Activated B cell treated with CpG ODN at 0.5 μM for 24 hours (primary cell): ENCODE results near the gene ARPIN. TPM values are rescaled to one million over a fixed set of nuclear protein-coding genes. Genes with fewer than 3 reads are reported as not detected.
"Not testable (repeated sequence)": the region's sequence is repeated elsewhere in the genome, so short reads cannot be mapped to it uniquely, and the experiment has no call there.

ENCODE experiments used
- ATAC-seq: fragments of 200-7000 bp; cut with Tn5 transposase; one replicate; pipeline ENCODE4 v1.10.0; 2021; ENCODE audit warnings: low read depth, mild to moderate bottlenecking, moderate library complexity
- CTCF ChIA-PET: fragments of 350-600 bp; sonication (Branson Sonifier 250); formaldehyde crosslinking; loops from one replicate; lab custom pipeline; 2021; ENCODE audit warnings: antibody characterized with exemption; lab: Charles Lee
- POLR2A ChIA-PET: fragments of 350-600 bp; sonication (Branson Sonifier 250); formaldehyde crosslinking; loops from one replicate; lab custom pipeline; 2021; ENCODE audit warnings: antibody characterized with exemption; lab: Charles Lee
- DNase-seq: peaks from one replicate; pipeline ENCODE4 v3.0.0; 2022
- H3K27ac Mint-ChIP-seq: one replicate; pipeline ENCODE4 v1.8.0; 2020; ENCODE audit warnings: mixed read lengths
- H3K27me3 Mint-ChIP-seq: one replicate; pipeline ENCODE4 v1.8.0; 2021; ENCODE audit warnings: mixed read lengths
- H3K36me3 Mint-ChIP-seq: one replicate; pipeline ENCODE4 v1.8.0; 2021; ENCODE audit warnings: low read depth, mixed read lengths
- H3K4me1 Mint-ChIP-seq: one replicate; pipeline ENCODE4 v1.8.0; 2021; ENCODE audit warnings: mixed read lengths
- H3K4me3 Mint-ChIP-seq: one replicate; pipeline ENCODE4 v1.8.0; 2020; ENCODE audit warnings: mild to moderate bottlenecking, mixed read lengths
- H3K9me3 Mint-ChIP-seq: one replicate; pipeline ENCODE4 v1.8.0; 2020; ENCODE audit warnings: mixed read lengths
- CTCF ChIP-seq: fragments of 200-600 bp; IDR thresholded peaks from one replicate; pipeline ENCODE4 v1.8.0; 2022; ENCODE audit warnings: antibody characterized with exemption, mild to moderate bottlenecking
- intact Hi-C: fragments of 100-400 bp; cut with micrococcal nuclease; formaldehyde crosslinking; loops from one replicate; pipeline ENCODE4 v1.15.1; 2024
- total RNA-seq: library from RNA; stranded (reverse); gene quantifications from 2 replicates; pipeline ENCODE4 v1.2.3, GENCODE V29; 2022

Gene ARPIN
- total RNA-seq, 1 donor from 2014 or later: not detected

DNA sequence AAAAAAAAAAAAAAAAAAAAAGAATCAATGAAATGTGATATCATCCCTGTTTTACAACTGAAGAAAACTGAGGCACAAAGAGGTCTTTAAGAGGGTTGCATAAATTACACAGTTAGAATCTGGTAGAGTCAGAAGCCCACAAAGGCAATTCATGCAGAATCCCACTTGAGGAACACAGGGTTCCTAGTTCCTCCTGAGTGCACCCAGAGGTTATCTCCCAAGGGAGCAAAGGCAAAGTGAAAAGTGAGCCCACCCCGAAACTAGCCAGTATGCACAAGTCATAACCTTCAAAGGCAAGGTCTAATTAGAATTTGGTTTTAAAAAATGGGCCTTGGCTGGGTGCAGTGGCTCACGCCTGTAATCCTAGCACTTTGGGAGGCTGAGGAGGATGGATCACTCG, 56.8 kb downstream of the ARPIN start:
- ChIA-PET CTCF (no interaction called here), POLR2A (no interaction called here)
- Mint-ChIP-seq H3K4me1 (peaks cover 32% of the 10 kb centered on the region), H3K9me3 (no peaks in the 10 kb centered on the region), H3K36me3 (peaks cover 32% of the 10 kb centered on the region), H3K4me3 (no peak overlapping the region), H3K27ac (no peak overlapping the region), H3K27me3 (no peaks in the 10 kb centered on the region)
- ATAC-seq (no peak), DNase-seq (no peak)
- no peak for TF ChIP-seq CTCF
- intact Hi-C loops: no loop called here

DNA sequence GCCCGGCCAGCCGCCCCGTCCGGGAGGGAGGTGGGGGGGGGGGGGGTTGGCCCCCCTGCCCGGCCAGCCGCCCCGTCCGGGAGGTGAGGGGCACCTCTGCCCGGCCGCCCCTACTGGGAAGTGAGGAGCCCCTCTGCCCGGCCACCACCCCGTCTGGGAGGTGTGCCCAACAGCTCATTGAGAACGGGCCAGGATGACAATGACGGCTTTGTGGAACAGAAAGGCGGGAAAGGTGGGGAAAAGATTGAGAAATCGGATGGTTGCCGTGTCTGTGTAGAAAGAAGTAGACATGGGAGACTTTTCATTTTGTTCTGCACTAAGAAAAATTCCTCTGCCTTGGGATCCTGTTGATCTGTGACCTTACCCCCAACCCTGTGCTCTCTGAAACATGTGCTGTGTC, 57.9 kb downstream of the ARPIN start:
- H3K4me3 Mint-ChIP-seq, ATAC-seq, CTCF ChIA-PET, POLR2A ChIA-PET, H3K27me3 Mint-ChIP-seq, intact Hi-C loops, H3K27ac Mint-ChIP-seq, H3K9me3 Mint-ChIP-seq, DNase-seq: not testable (repeated sequence)
- H3K36me3 Mint-ChIP-seq: peaks cover 30% of the 10 kb centered on the region
- H3K4me1 Mint-ChIP-seq: peaks cover 33% of the 10 kb centered on the region

DNA sequence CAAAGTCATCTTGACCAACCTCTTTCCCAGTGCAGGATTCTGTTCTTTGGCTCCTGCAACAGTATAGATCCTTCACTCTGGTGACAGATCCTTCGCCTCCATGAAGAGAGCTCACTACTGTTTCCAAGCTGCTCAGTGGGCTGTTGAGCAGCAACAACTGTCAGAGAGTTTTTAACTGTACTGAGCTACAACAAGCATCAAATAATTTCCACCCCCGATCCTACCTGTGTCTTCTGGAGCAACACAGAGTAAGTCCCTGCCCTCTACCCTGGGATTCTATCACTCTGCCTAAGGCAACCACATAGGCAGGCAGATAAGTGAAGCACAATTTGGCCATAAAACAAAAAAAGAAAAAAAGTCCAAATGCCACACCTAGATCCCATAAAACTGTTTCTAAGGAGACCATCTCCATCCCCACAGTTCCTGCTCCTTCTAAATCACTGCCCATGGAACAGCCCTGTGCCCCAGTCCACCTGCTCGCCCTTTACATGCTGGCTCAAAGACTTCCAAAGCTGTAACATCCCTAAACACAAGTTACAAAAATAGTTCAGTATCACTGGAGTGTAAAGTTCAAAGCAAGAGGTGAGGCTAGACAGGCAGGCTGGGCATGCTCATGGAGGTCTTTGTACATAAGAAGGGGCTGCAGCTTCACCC, 60.3 kb downstream of the ARPIN start:
- peaks cover 28% of the 10 kb centered on the region for H3K36me3 Mint-ChIP-seq

GRCh38 chr15:89851673-89852341, 60.9 kb downstream of the ARPIN start:
- peaks cover 48% of the 10 kb centered on the region for H3K4me1 Mint-ChIP-seq
- no peaks in the 10 kb centered on the region for H3K27me3 Mint-ChIP-seq
- CTCF ChIA-PET: interaction anchor here (1.0 kb wide), 1 partner anchor 23 kb away, joined by 5 read pairs; no protein-coding TSS in a partner anchor
- POLR2A ChIA-PET: interaction anchor here (0.9 kb wide), 1 partner anchor 71 kb away, joined by 3 read pairs; no protein-coding TSS in a partner anchor
- H3K36me3 Mint-ChIP-seq: peaks cover 23% of the 10 kb centered on the region
- intact Hi-C loops: loop anchor here (2.0 kb wide), 2 partner anchors 23 to 69 kb away; no protein-coding TSS in a partner anchor
- H3K27ac Mint-ChIP-seq: peak overlapping the region; percentile 93
- H3K4me3 Mint-ChIP-seq: peak overlapping the region; percentile 16
- no peak for DNase-seq
- ATAC-seq: peak; percentile 72
- no peak for TF ChIP-seq CTCF
- no peaks in the 10 kb centered on the region for H3K9me3 Mint-ChIP-seq

More for the DNA sequence above, 60.3 kb downstream of the ARPIN start:
- POLR2A ChIA-PET: interaction anchor here (0.9 kb wide), 1 partner anchor 71 kb away, joined by 3 read pairs; no protein-coding TSS in a partner anchor
- CTCF ChIA-PET: interaction anchor here (1.0 kb wide), 1 partner anchor 22 kb away, joined by 5 read pairs; no protein-coding TSS in a partner anchor
- no peak for TF ChIP-seq CTCF
- Mint-ChIP-seq H3K4me3 (no peak overlapping the region), H3K9me3 (no peaks in the 10 kb centered on the region), H3K27me3 (no peaks in the 10 kb centered on the region), H3K27ac (no peak overlapping the region), H3K4me1 (peaks cover 48% of the 10 kb centered on the region)
- ATAC-seq (no peak), DNase-seq (no peak)
- intact Hi-C loops: no loop called here

DNA sequence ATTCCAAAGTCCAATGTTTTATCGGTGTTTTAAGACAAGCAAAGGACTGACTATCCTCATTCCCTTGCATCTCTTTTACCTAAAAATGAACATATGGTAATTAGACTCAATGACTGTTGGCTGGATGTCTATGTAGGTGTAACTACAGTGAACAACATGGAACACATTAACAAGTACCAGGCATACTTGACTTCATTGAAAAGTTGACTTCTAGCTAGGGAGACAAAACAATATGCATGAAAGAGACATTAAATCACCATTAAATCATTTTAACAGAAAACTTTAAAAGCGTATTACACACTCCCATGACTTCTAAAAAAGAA, 63.8 kb downstream of the ARPIN start:
- no peaks in the 10 kb centered on the region for H3K27me3 Mint-ChIP-seq

More for the DNA sequence above, 63.8 kb downstream of the ARPIN start:
- Mint-ChIP-seq H3K36me3 (peaks cover 27% of the 10 kb centered on the region), H3K4me1 (peaks cover 49% of the 10 kb centered on the region), H3K27ac (peak overlapping the region; percentile 85), H3K4me3 (peak overlapping the region; percentile 9), H3K9me3 (no peaks in the 10 kb centered on the region)
- intact Hi-C loops: no loop called here
- DNase-seq (no peak), ATAC-seq (no peak)
- ChIA-PET POLR2A (interaction anchor here (0.9 kb wide), 1 partner anchor 67 kb away, joined by 3 read pairs; no protein-coding TSS in a partner anchor), CTCF (interaction anchor here (1.3 to 1.9 kb wide), 2 partner anchors 11 to 26 kb away, joined by 3 to 7 read pairs; no protein-coding TSS in a partner anchor)
- no peak for TF ChIP-seq CTCF
